ENCODE data around the gene ANKRD35. TPM values are rescaled to one million over a fixed set of nuclear protein-coding genes. Genes with fewer than 3 reads are reported as not detected.
A peak's percentile ranks its signal among the peaks of the same experiment; 100 is the strongest.

The ANKRD35 gene
- total and polyA plus RNA-seq, 9 of the 15 experiments (the other 6 are each of a cell fraction or from before 2014, with no cell fraction given): 0.07 to 0.14 (median 0.07) TPM; not detected in 5

DNA sequence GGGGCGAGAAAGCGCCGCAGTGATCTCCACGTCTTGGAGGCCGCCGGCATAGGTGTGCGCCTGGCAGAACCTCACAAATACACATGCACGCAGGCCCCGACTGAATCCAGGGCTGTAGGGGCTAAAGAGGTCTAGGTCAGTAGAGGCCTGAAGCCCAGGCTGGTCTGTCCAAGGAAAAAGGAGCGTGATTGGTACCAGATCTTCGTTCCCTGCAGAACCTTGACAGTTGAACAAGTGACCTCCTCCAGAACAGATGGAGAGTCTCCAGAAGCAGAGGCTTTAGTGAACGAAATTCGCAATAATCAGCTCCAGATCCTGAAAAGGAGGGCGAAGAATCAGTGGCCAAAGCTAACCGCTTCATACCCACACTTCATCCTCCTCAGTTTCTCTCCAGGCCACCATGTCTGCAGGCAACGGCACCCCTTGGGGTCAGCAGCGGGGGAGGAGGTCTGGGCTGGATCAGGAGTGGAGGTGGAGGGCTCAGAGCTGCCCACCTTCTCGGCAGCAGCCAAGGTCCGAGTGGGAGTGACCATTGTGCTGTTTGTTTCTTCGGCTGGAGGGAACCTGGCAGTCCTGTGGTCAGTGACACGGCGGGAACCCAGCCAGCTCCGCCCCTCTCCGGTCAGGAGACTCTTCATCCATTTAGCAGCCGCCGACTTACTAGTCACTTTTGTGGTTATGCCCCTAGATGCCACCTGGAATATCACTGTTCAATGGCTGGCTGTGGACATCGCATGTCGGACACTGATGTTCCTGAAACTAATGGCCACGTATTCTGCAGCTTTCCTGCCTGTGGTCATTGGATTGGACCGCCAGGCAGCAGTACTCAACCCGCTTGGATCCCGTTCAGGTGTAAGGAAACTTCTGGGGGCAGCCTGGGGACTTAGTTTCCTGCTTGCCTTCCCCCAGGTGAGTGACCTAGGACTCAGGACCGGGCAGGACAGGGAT lies 33.6 kb upstream of the ANKRD35 start (continued):
- TF ChIP-seq HMG20B (CRISPR knock-in tag; IDR thresholded peaks at IDR 0.05) (no peak), POLR2G (IDR thresholded peaks at IDR 0.05; ENCODE audit: low read depth, low read length) (peak; percentile 49; the same call in 1 of the 2 replicates), NFYB (IDR thresholded peaks at IDR 0.05; ENCODE audit: extremely low read depth, insufficient read length) (no peak), ELF1 (tag; IDR thresholded peaks at IDR 0.05) (no peak), SAFB2 (IDR thresholded peaks at IDR 0.05; ENCODE audit: borderline replicate concordance, low read depth, low read length, severe bottlenecking) (no peak), THRAP3 (IDR thresholded peaks at IDR 0.05; ENCODE audit: borderline replicate concordance) (no peak), NUFIP1 (IDR thresholded peaks at IDR 0.05; ENCODE audit: partially characterized antibody) (no peak), RHOXF2B (CRISPR knock-in tag; conservative IDR thresholded peaks at IDR 0.05) (no peak), MED1 (CRISPR knock-in tag; IDR thresholded peaks at IDR 0.05; ENCODE audit: borderline replicate concordance) (no peak), SMC3 (conservative IDR thresholded peaks at IDR 0.05; ENCODE audit: insufficient read depth, low read depth, low read length) (no peak), ZC3H4 (CRISPR knock-in tag; IDR thresholded peaks at IDR 0.05; ENCODE audit: borderline replicate concordance) (no peak; the same call in 1 of the 2 replicates), ZNF449 (CRISPR knock-in tag; IDR thresholded peaks at IDR 0.05) (no peak), IRF1 (CRISPR knock-in tag; IDR thresholded peaks at IDR 0.05; ENCODE audit: borderline replicate concordance) (no peak), ATF1 (CRISPR knock-in tag; IDR thresholded peaks at IDR 0.05) (no peak), ATF1 (tag; IDR thresholded peaks at IDR 0.05) (0 out of 2 replicates have a peak, but pooled peaks have one; percentile 12), FOXA3 (CRISPR knock-in tag; conservative IDR thresholded peaks at IDR 0.05 in 1 of 2, IDR thresholded peaks at IDR 0.05 in 1 of 2) (0 out of 4 replicates have a peak, but pooled peaks of 1 of the 2 experiments have one; percentile 47), SETDB1 (IDR thresholded peaks at IDR 0.05; ENCODE audit: low read length) (no peak)
- TF ChIP-seq, protein P1, sequence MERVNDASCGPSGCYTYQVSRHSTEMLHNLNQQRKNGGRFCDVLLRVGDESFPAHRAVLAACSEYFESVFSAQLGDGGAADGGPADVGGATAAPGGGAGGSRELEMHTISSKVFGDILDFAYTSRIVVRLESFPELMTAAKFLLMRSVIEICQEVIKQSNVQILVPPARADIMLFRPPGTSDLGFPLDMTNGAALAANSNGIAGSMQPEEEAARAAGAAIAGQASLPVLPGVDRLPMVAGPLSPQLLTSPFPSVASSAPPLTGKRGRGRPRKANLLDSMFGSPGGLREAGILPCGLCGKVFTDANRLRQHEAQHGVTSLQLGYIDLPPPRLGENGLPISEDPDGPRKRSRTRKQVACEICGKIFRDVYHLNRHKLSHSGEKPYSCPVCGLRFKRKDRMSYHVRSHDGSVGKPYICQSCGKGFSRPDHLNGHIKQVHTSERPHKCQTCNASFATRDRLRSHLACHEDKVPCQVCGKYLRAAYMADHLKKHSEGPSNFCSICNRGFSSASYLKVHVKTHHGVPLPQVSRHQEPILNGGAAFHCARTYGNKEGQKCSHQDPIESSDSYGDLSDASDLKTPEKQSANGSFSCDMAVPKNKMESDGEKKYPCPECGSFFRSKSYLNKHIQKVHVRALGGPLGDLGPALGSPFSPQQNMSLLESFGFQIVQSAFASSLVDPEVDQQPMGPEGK (CRISPR knock-in tag; IDR thresholded peaks at IDR 0.05; ENCODE audit: borderline replicate concordance): no peak
- TF ChIP-seq, protein P2, sequence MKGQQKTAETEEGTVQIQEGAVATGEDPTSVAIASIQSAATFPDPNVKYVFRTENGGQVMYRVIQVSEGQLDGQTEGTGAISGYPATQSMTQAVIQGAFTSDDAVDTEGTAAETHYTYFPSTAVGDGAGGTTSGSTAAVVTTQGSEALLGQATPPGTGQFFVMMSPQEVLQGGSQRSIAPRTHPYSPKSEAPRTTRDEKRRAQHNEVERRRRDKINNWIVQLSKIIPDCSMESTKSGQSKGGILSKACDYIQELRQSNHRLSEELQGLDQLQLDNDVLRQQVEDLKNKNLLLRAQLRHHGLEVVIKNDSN (CRISPR knock-in tag; IDR thresholded peaks at IDR 0.05): no peak
- TF ChIP-seq, protein P3, sequence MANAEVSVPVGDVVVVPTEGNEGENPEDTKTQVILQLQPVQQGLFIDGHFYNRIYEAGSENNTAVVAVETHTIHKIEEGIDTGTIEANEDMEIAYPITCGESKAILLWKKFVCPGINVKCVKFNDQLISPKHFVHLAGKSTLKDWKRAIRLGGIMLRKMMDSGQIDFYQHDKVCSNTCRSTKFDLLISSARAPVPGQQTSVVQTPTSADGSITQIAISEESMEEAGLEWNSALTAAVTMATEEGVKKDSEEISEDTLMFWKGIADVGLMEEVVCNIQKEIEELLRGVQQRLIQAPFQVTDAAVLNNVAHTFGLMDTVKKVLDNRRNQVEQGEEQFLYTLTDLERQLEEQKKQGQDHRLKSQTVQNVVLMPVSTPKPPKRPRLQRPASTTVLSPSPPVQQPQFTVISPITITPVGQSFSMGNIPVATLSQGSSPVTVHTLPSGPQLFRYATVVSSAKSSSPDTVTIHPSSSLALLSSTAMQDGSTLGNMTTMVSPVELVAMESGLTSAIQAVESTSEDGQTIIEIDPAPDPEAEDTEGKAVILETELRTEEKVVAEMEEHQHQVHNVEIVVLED (CRISPR knock-in tag; IDR thresholded peaks at IDR 0.05): no peak
